Endothelial cell of umbilical vein (primary cell): ENCODE measurements around the gene KCNG2.

Experiments
- CTCF ChIP-seq, 2 donors: IDR thresholded peaks; 1 replicate in 1 of 2; 2 replicates in 1 of 2; pipeline ENCODE4 v1.5.1; 2011; ENCODE audit warnings: low read length in 2 of 2, mild to moderate bottlenecking in 2 of 2, moderate library complexity in 2 of 2, control low read depth in 1 of 2, inconsistent platforms in 1 of 2, low read depth in 1 of 2; ENCODE audit not compliant: insufficient read depth in 1 of 2; ENCODE audit errors: extremely low read depth in 1 of 2
- EZH2 ChIP-seq: IDR thresholded peaks from 2 replicates; pipeline ENCODE4 v1.6.1; 2012; ENCODE audit warnings: borderline replicate concordance, low read depth, mild to moderate bottlenecking, moderate library complexity, low read length, inconsistent platforms; ENCODE audit not compliant: severe bottlenecking
- JUN ChIP-seq: IDR thresholded peaks from 2 replicates; pipeline ENCODE4 v1.6.1; 2011; ENCODE audit warnings: borderline replicate concordance, low read depth; ENCODE audit not compliant: insufficient read length, insufficient read depth
- MAX ChIP-seq: IDR thresholded peaks from 2 replicates; pipeline ENCODE4 v1.6.1; 2011; ENCODE audit not compliant: insufficient read depth, insufficient read length
- MYC ChIP-seq: IDR thresholded peaks from one replicate; pipeline ENCODE4 v1.6.1; 2011; ENCODE audit warnings: mild to moderate bottlenecking, low read depth, low read length
- POLR2A ChIP-seq: IDR thresholded peaks from 2 replicates; pipeline ENCODE4 v1.6.1; 2012; ENCODE audit warnings: low read depth, mild to moderate bottlenecking, control low read depth, low read length
- POLR2AphosphoS5 ChIP-seq: IDR thresholded peaks from 2 replicates; pipeline ENCODE4 v1.6.1; 2012; ENCODE audit warnings: low read depth, mild to moderate bottlenecking, control low read depth, low read length, moderate library complexity; ENCODE audit not compliant: insufficient read depth

GRCh38 chr18:79862562-79862961 is 64.8 kb downstream of the KCNG2 start:
- TF ChIP-seq CTCF (IDR thresholded peaks at IDR 0.05; ENCODE audit: extremely low read depth in 1 of 2, insufficient read depth in 1 of 2, low read depth in 1 of 2, low read length in 2 of 2) (no peak), MAX (no peak), POLR2A (no peak), JUN (no peak), MYC (no peak), EZH2 (no peak), POLR2AphosphoS5 (no peak)
